ENCODE measurements around the gene RANBP3. TPM values are rescaled to one million over a fixed set of nuclear protein-coding genes. Genes with fewer than 3 reads are reported as not detected.

RANBP3 gene
- total and polyA plus RNA-seq, 2 of the 8 experiments (the other 6 are each of a cell fraction or from before 2014, with no cell fraction given) = 95.4 to 122 TPM

- TF ChIP-seq RFX5 (IDR thresholded peaks at IDR 0.05; ENCODE audit: borderline replicate concordance, low read depth, low read length) (no peak), CHD1 (IDR thresholded peaks at IDR 0.05; ENCODE audit: low read depth, low read length) (no peak), USF2 (IDR thresholded peaks at IDR 0.05; ENCODE audit: low read length) (no peak)
These were observed 9.2 kb downstream of the RANBP3 start (continued) for GRCh38 chr19:5968431-5969373.

Data from H1 (cell line).